Adipocyte (in vitro differentiated cells): Measurements from ENCODE around the gene EPS8.

ENCODE experiments used
- DNase-seq: peaks from one replicate; pipeline ENCODE4 v3.0.0-alpha.2; 2015; ENCODE audit warnings: low read depth
- H3K27me3 ChIP-seq: replicated peaks from 2 replicates; pipeline ENCODE4 v1.7.0; 2013; ENCODE audit warnings: mild to moderate bottlenecking, low read length, moderate library complexity; ENCODE audit not compliant: control insufficient read depth, insufficient read depth
- H3K36me3 ChIP-seq: 2 replicates; pipeline ENCODE4 v1.7.0; 2013; ENCODE audit warnings: low read length, mild to moderate bottlenecking, moderate library complexity; ENCODE audit not compliant: control insufficient read depth, insufficient read depth, severe bottlenecking
- H3K4me1 ChIP-seq: 2 replicates; pipeline ENCODE4 v1.7.0; 2013; ENCODE audit warnings: mild to moderate bottlenecking, low read length, moderate library complexity; ENCODE audit not compliant: control insufficient read depth, insufficient read depth
- H3K4me3 ChIP-seq: 2 replicates; pipeline ENCODE4 v1.7.0; 2013; ENCODE audit warnings: mild to moderate bottlenecking, low read length, moderate library complexity
- H3K9ac ChIP-seq: 2 replicates; pipeline ENCODE4 v1.7.0; 2013; ENCODE audit warnings: mild to moderate bottlenecking, low read length, moderate library complexity
- H3K9me3 ChIP-seq: 2 replicates; pipeline ENCODE4 v1.7.0; 2013; ENCODE audit warnings: mild to moderate bottlenecking, low read length, moderate library complexity; ENCODE audit not compliant: control insufficient read depth

The EPS8 gene

GRCh38 chr12:15596174-15596573 is 193.0 kb downstream of the EPS8 start:
- Histone ChIP-seq H3K9me3 (no peaks in the 10 kb centered on the region), H3K4me1 (peaks cover 22% of the 10 kb centered on the region), H3K36me3 (no peaks in the 10 kb centered on the region), H3K4me3 (no peak overlapping the region), H3K9ac (no peak overlapping the region), H3K27me3 (no peaks in the 10 kb centered on the region)
- DNase-seq = no peak

- Histone ChIP-seq H3K4me1 (peaks cover 12% of the 10 kb centered on the region), H3K4me3 (no peak overlapping the region), H3K27me3 (no peaks in the 10 kb centered on the region), H3K36me3 (no peaks in the 10 kb centered on the region), H3K9me3 (no peaks in the 10 kb centered on the region), H3K9ac (no peak overlapping the region)
- no peak for DNase-seq
Measured at GRCh38 chr12:15592934-15593333, 196.3 kb downstream of the EPS8 start.

DNA sequence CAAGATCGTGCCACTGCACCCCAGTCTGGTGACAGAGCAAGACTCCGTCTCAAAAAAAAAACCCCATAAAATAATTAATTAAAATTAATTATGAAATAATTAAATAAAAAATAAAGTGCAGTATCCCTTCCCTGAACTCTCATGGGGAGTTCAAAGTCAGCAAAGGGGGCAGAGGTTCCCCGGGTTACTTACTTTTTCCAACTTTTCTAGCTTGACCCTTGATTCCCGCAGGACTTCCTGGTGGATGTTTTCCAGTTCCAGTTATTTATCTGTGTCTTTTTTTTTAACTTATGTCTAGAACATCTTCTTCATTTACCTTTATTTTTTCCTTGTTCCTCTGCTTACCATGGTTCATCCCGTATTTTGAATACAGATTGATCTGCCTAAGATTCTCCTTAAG is 197.4 kb downstream of the EPS8 start:
- Histone ChIP-seq H3K27me3 (no peaks in the 10 kb centered on the region), H3K4me3 (no peak overlapping the region), H3K9ac (no peak overlapping the region), H3K4me1 (peaks cover 12% of the 10 kb centered on the region), H3K36me3 (no peaks in the 10 kb centered on the region), H3K9me3 (no peaks in the 10 kb centered on the region)
- DNase-seq = no peak

DNA sequence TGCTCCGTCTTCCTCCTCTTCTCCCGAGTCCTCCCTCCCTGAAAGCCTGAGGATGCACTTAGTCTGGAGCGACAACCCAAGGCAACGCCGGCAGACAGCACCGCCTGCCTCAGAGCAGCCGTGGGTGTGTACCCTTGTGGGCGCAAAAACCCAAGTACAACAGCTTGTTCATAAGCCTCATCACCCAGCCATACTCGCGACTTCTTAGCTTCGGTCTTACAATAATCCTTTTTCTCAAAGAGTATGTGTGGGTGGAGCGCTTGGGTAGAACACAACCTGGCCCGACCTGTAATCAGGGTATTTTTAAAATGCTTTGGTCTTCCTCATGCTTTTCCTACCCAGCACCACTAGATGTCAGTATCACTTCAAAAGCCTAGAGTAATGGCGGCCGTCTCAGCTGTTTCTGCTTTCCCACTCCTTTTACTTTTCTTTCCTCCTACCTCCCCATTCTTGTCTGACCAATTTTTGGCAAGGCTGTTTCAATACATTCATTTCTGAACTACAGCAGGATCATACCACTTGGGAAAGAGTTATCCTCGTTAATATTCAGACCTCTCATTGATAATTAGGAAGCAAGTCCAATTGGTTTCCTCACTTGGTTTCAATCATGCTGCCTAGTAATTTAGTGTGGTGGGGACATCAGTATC is 198.9 kb downstream of the EPS8 start:
- peak overlapping the region; percentile 87 for H3K4me3 ChIP-seq
- H3K27me3 ChIP-seq = no peaks in the 10 kb centered on the region
- peak; percentile 86 for DNase-seq
- H3K36me3 ChIP-seq = no peaks in the 10 kb centered on the region
- H3K9ac ChIP-seq = peak overlapping the region; percentile 87
- H3K9me3 ChIP-seq = no peaks in the 10 kb centered on the region
- H3K4me1 ChIP-seq = peaks cover 12% of the 10 kb centered on the region

DNA sequence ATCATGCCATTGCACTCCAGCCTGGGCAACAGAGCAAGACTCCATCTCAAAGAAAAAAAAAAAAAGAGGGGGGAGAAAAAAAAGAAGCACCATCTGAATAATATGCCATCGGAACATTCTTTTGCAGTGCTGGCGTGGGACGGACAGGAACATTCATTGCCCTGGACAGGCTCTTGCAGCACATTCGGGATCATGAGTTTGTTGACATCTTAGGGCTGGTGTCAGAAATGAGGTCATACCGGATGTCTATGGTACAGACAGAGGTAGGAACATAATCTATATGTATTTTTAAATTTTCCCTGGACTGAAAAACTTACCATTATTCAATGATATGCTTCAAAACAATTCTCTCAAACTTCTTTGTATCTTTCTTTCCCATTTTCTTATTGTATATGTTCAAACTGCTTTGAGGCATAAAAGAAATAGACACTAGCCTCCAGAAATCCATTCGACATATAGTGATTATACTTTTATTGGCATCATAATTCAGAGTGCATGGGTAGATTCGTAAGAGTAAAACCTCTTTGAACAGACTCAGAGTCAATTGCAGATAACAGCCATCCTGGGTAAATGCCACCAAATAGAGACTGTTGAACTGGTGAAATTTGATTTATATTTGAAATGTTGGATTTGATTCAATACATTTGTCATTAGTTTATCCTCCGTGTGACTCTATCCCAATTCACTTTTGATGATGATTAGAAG is 199.7 kb downstream of the EPS8 start:
- peak overlapping the region; percentile 87 for H3K9ac ChIP-seq
- peak overlapping the region; percentile 87 for H3K4me3 ChIP-seq
- no peaks in the 10 kb centered on the region for H3K36me3 ChIP-seq
- H3K4me1 ChIP-seq = peaks cover 12% of the 10 kb centered on the region
- H3K9me3 ChIP-seq = no peaks in the 10 kb centered on the region
- H3K27me3 ChIP-seq = no peaks in the 10 kb centered on the region
- DNase-seq = no peak

GRCh38 chr12:15584366-15585041 is 204.7 kb downstream of the EPS8 start:
- peak overlapping the region; percentile 40 for H3K9ac ChIP-seq
- DNase-seq = peak; percentile 87
- no peaks in the 10 kb centered on the region for H3K36me3 ChIP-seq
- no peaks in the 10 kb centered on the region for H3K27me3 ChIP-seq
- H3K9me3 ChIP-seq = no peaks in the 10 kb centered on the region
- H3K4me3 ChIP-seq = no peak overlapping the region
- H3K4me1 ChIP-seq = peaks cover under 1% of the 10 kb centered on the region

- H3K9ac ChIP-seq = no peak overlapping the region
- no peak for DNase-seq
- H3K27me3 ChIP-seq = no peaks in the 10 kb centered on the region
- H3K9me3 ChIP-seq = no peaks in the 10 kb centered on the region
- no peaks in the 10 kb centered on the region for H3K36me3 ChIP-seq
- H3K4me3 ChIP-seq = no peak overlapping the region
- H3K4me1 ChIP-seq = no peaks in the 10 kb centered on the region
Measured at GRCh38 chr12:15583804-15584203, 205.4 kb downstream of the EPS8 start.

- Histone ChIP-seq H3K36me3 (no peaks in the 10 kb centered on the region), H3K9me3 (no peaks in the 10 kb centered on the region), H3K4me1 (no peaks in the 10 kb centered on the region), H3K27me3 (no peaks in the 10 kb centered on the region), H3K4me3 (no peak overlapping the region), H3K9ac (no peak overlapping the region)
- DNase-seq = peak; percentile 78
Measured at GRCh38 chr12:15581006-15581405, 208.2 kb downstream of the EPS8 start.

- H3K4me1 ChIP-seq = no peaks in the 10 kb centered on the region
- H3K9ac ChIP-seq = no peak overlapping the region
- DNase-seq = no peak
- no peaks in the 10 kb centered on the region for H3K36me3 ChIP-seq
- H3K9me3 ChIP-seq = no peaks in the 10 kb centered on the region
- no peaks in the 10 kb centered on the region for H3K27me3 ChIP-seq
- H3K4me3 ChIP-seq = no peak overlapping the region
Measured at GRCh38 chr12:15580431-15580830, 208.8 kb downstream of the EPS8 start.

GRCh38 chr12:15575671-15576541 is 213.3 kb downstream of the EPS8 start:
- H3K36me3 ChIP-seq = no peaks in the 10 kb centered on the region
- DNase-seq = no peak
- no peak overlapping the region for H3K9ac ChIP-seq
- no peak overlapping the region for H3K4me3 ChIP-seq
- H3K27me3 ChIP-seq = no peaks in the 10 kb centered on the region
- no peaks in the 10 kb centered on the region for H3K9me3 ChIP-seq
- H3K4me1 ChIP-seq = no peaks in the 10 kb centered on the region

GRCh38 chr12:15574353-15574752 is 214.8 kb downstream of the EPS8 start:
- Histone ChIP-seq H3K4me1 (peaks cover 5% of the 10 kb centered on the region), H3K9me3 (no peaks in the 10 kb centered on the region), H3K4me3 (no peak overlapping the region), H3K36me3 (no peaks in the 10 kb centered on the region), H3K27me3 (no peaks in the 10 kb centered on the region), H3K9ac (no peak overlapping the region)
- no peak for DNase-seq
